ENCODE data around the gene CNGA4. TPM values are rescaled to one million over a fixed set of nuclear protein-coding genes. Genes with fewer than 3 reads are reported as not detected.

CNGA4 gene
- total RNA-seq (2014; rRNA removed; shearing (Covaris generic)): 0.17 and 0.67 TPM in 2 replicates

GRCh38 chr11:6238902-6239301 is at the start of gene CNGA4:
CNGA4 (plus strand) TSS chr11:6239089; CDS start chr11:6239207, 118 bp downstream.
- peak; percentile 41 for DNase-seq

GRCh38 chr11:6191742-6192141 is 47.1 kb upstream of the CNGA4 start:
- no peak for DNase-seq
- Histone ChIP-seq H3K36me3 (replicated peaks; ENCODE audit: control insufficient read depth, insufficient read depth, low read length) (no peaks in the 10 kb centered on the region), H3K4me3 (ENCODE audit: insufficient read depth, low read depth, low read length) (no peak overlapping the region), H3K27me3 (ENCODE audit: control insufficient read depth, insufficient read depth, low read length) (no peaks in the 10 kb centered on the region)

More at GRCh38 chr11:6238902-6239301, at the start of gene CNGA4:
- no peaks in the 10 kb centered on the region; the same call in 1 of the 2 replicates for H3K27me3 ChIP-seq (ENCODE audit: control insufficient read depth, insufficient read depth, low read length)
- no peak within 1 kb of the TSS for H3K4me3 ChIP-seq (ENCODE audit: insufficient read depth, low read depth, low read length)
- H3K36me3 ChIP-seq (replicated peaks; ENCODE audit: control insufficient read depth, insufficient read depth, low read length): no peaks in the 10 kb centered on the region

- H3K27me3 ChIP-seq (ENCODE audit: control insufficient read depth, insufficient read depth, low read length): no peaks in the 10 kb centered on the region
- H3K36me3 ChIP-seq (replicated peaks; ENCODE audit: control insufficient read depth, insufficient read depth, low read length): no peaks in the 10 kb centered on the region
- no peak for DNase-seq
- no peak overlapping the region for H3K4me3 ChIP-seq (ENCODE audit: insufficient read depth, low read depth, low read length)
Measured at GRCh38 chr11:6194065-6194581, 44.8 kb upstream of the CNGA4 start.

- Histone ChIP-seq H3K4me3 (ENCODE audit: insufficient read depth, low read depth, low read length) (no peak overlapping the region), H3K36me3 (replicated peaks; ENCODE audit: control insufficient read depth, insufficient read depth, low read length) (no peaks in the 10 kb centered on the region), H3K27me3 (ENCODE audit: control insufficient read depth, insufficient read depth, low read length) (no peaks in the 10 kb centered on the region)
- DNase-seq: no peak
Measured at GRCh38 chr11:6196396-6196795, 42.5 kb upstream of the CNGA4 start.

GRCh38 chr11:6197466-6198200 is 41.3 kb upstream of the CNGA4 start:
- no peaks in the 10 kb centered on the region for H3K36me3 ChIP-seq (replicated peaks; ENCODE audit: control insufficient read depth, insufficient read depth, low read length)
- H3K27me3 ChIP-seq (ENCODE audit: control insufficient read depth, insufficient read depth, low read length): no peaks in the 10 kb centered on the region
- H3K4me3 ChIP-seq (ENCODE audit: insufficient read depth, low read depth, low read length): no peak overlapping the region
- no peak for DNase-seq

- H3K4me3 ChIP-seq (ENCODE audit: insufficient read depth, low read depth, low read length): no peak within 1 kb of the TSS
- H3K27me3 ChIP-seq (ENCODE audit: control insufficient read depth, insufficient read depth, low read length): no peaks in the 10 kb centered on the region
- no peaks in the 10 kb centered on the region for H3K36me3 ChIP-seq (replicated peaks; ENCODE audit: control insufficient read depth, insufficient read depth, low read length)
- DNase-seq: no peak
Measured at GRCh38 chr11:6199174-6199810, 39.6 kb upstream of the CNGA4 start, which contains the start of gene OR52W1. OR52W1 (plus strand) TSS chr11:6199224; CDS start chr11:6199224, 0 bp downstream.

GRCh38 chr11:6200975-6201374 is 37.9 kb upstream of the CNGA4 start:
- DNase-seq: no peak
- H3K4me3 ChIP-seq (ENCODE audit: insufficient read depth, low read depth, low read length): no peak overlapping the region
- H3K27me3 ChIP-seq (ENCODE audit: control insufficient read depth, insufficient read depth, low read length): no peaks in the 10 kb centered on the region
- no peaks in the 10 kb centered on the region; the same call in 1 of the 2 replicates for H3K36me3 ChIP-seq (replicated peaks; ENCODE audit: control insufficient read depth, insufficient read depth, low read length)

- no peak for DNase-seq
- Histone ChIP-seq H3K36me3 (replicated peaks; ENCODE audit: control insufficient read depth, insufficient read depth, low read length) (no peaks in the 10 kb centered on the region; the same call in 1 of the 2 replicates), H3K27me3 (ENCODE audit: control insufficient read depth, insufficient read depth, low read length) (no peaks in the 10 kb centered on the region)
Measured at GRCh38 chr11:6201481-6201880, 37.4 kb upstream of the CNGA4 start.

GRCh38 chr11:6202041-6202440 is 36.8 kb upstream of the CNGA4 start:
- no peak for DNase-seq
- no peaks in the 10 kb centered on the region; the same call in 1 of the 2 replicates for H3K36me3 ChIP-seq (replicated peaks; ENCODE audit: control insufficient read depth, insufficient read depth, low read length)
- no peaks in the 10 kb centered on the region for H3K27me3 ChIP-seq (ENCODE audit: control insufficient read depth, insufficient read depth, low read length)
- no peak overlapping the region for H3K4me3 ChIP-seq (ENCODE audit: insufficient read depth, low read depth, low read length)

More at GRCh38 chr11:6201481-6201880, 37.4 kb upstream of the CNGA4 start:
- H3K4me3 ChIP-seq (ENCODE audit: insufficient read depth, low read depth, low read length): no peak overlapping the region

- Histone ChIP-seq H3K36me3 (replicated peaks; ENCODE audit: control insufficient read depth, insufficient read depth, low read length) (no peaks in the 10 kb centered on the region; the same call in 1 of the 2 replicates), H3K27me3 (ENCODE audit: control insufficient read depth, insufficient read depth, low read length) (no peaks in the 10 kb centered on the region), H3K4me3 (ENCODE audit: insufficient read depth, low read depth, low read length) (no peak overlapping the region)
- no peak for DNase-seq
Measured at GRCh38 chr11:6203327-6203726, 35.6 kb upstream of the CNGA4 start.

GRCh38 chr11:6204706-6205105 is 34.2 kb upstream of the CNGA4 start:
- Histone ChIP-seq H3K36me3 (replicated peaks; ENCODE audit: control insufficient read depth, insufficient read depth, low read length) (no peaks in the 10 kb centered on the region; the same call in 1 of the 2 replicates), H3K4me3 (ENCODE audit: insufficient read depth, low read depth, low read length) (no peak overlapping the region)
- DNase-seq: no peak

GRCh38 chr11:6205366-6205765 is 33.5 kb upstream of the CNGA4 start, which contains the start of gene C11orf42:
C11orf42 (plus strand) TSS chr11:6205557; CDS start chr11:6205616, 59 bp downstream.
- Histone ChIP-seq H3K36me3 (replicated peaks; ENCODE audit: control insufficient read depth, insufficient read depth, low read length) (peaks cover 1% of the 10 kb centered on the region; the same call in 1 of the 2 replicates), H3K27me3 (ENCODE audit: control insufficient read depth, insufficient read depth, low read length) (no peaks in the 10 kb centered on the region), H3K4me3 (ENCODE audit: insufficient read depth, low read depth, low read length) (no peak within 1 kb of the TSS)
- DNase-seq: no peak

More at GRCh38 chr11:6204706-6205105, 34.2 kb upstream of the CNGA4 start:
- H3K27me3 ChIP-seq (ENCODE audit: control insufficient read depth, insufficient read depth, low read length): no peaks in the 10 kb centered on the region

GRCh38 chr11:6206456-6207180 is 32.3 kb upstream of the CNGA4 start:
- no peak overlapping the region for H3K4me3 ChIP-seq (ENCODE audit: insufficient read depth, low read depth, low read length)
- H3K36me3 ChIP-seq (replicated peaks; ENCODE audit: control insufficient read depth, insufficient read depth, low read length): peaks cover 1% of the 10 kb centered on the region
- DNase-seq: no peak
- H3K27me3 ChIP-seq (ENCODE audit: control insufficient read depth, insufficient read depth, low read length): no peaks in the 10 kb centered on the region

- Histone ChIP-seq H3K4me3 (ENCODE audit: insufficient read depth, low read depth, low read length) (no peak overlapping the region), H3K27me3 (ENCODE audit: control insufficient read depth, insufficient read depth, low read length) (no peaks in the 10 kb centered on the region), H3K36me3 (replicated peaks; ENCODE audit: control insufficient read depth, insufficient read depth, low read length) (peaks cover 9% of the 10 kb centered on the region)
- no peak for DNase-seq
Measured at GRCh38 chr11:6209801-6210200, 29.1 kb upstream of the CNGA4 start.

Data from H7 (cell line).